Activated T-helper 1 cell treated with Interleukin-2 at 50 U/mL for 16 hours (primary cell): ENCODE data around the gene DMAC2L.

Source experiments
- DNase-seq: peaks from one replicate; pipeline ENCODE4 v3.0.0-alpha.2; 2020; ENCODE audit warnings: low read depth

DMAC2L gene

DNA sequence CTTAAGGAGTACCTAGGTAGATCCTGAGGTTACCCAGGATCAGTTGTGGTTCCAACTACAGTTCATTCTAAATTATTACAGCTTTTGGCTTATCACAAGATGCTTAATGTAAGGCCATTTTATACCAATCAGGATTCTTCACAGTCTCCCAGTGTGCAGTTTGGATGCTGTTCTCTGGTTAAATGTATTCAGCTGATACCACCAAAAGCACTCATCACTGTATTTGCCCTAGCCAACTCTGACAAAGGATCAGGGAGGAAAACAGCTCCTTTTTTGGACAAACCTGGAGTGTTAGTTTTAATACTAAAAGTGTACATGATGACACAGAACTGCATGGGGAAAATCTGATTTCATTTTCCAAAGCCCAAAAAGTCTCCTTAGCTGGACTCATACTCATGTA lies 19.5 kb downstream of the DMAC2L start:
- DNase-seq: no peak

DNA sequence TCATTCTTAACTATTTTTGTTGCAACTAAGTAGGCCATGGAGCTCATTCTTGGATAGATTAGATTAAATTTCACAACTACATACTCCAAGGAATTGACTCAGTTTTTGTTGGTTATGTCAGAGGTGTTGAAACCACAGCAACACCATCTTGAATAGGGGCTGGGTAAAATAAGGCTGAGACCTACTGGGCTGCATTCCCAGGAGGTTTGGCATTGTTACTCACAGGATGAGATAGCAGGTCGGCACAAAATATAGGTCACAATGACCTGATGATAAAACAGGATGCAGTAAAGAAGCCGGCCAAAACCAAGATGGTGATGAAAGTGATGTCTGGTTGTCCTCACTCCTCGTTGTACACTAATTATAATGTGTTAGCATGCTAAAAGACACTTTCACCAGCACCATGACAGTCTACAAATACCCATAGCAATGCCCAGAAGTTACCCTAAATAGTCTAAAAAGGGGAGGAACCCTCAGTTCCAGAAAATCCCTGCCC lies 20.9 kb downstream of the DMAC2L start:
- no peak for DNase-seq

DNA sequence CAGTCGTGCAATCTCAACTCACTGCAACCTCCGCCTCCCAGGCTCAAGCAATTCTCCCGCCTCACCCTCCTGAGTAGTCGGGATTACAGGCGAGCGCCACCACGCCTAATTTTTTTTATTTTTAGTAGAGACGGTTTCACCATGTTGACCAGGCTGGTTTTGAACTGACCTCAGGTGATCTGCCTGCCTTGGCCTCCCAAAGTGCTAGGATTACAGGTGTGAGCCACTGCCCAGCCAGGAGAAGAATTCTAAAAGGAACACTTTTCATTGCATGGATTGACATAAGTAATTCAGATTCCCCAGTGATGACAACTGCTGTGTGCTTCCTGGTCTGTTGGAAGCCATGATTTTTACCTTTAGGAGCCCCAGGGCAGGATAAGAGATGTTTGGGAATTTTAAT lies 22.1 kb downstream of the DMAC2L start:
- no peak for DNase-seq

DNA sequence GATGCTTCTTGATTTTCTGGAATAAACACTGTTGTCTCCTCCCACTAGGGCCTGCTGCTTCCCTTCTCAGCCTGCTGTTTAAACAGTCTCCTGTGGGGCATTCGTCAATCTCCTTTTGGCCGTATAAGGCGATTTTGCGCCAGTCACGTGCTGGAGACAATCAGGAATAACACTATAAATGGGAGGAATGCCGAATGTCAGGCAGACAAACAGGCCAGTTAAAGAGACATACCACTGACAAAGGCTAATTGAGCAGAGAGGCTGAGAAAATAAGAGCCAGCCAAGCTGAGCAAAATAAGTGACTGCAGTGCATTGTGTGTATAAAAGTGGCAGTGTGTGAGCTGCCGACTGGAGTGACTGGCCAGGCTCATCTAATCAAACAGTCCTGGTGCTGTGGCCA lies 23.3 kb downstream of the DMAC2L start:
- DNase-seq: no peak

DNA sequence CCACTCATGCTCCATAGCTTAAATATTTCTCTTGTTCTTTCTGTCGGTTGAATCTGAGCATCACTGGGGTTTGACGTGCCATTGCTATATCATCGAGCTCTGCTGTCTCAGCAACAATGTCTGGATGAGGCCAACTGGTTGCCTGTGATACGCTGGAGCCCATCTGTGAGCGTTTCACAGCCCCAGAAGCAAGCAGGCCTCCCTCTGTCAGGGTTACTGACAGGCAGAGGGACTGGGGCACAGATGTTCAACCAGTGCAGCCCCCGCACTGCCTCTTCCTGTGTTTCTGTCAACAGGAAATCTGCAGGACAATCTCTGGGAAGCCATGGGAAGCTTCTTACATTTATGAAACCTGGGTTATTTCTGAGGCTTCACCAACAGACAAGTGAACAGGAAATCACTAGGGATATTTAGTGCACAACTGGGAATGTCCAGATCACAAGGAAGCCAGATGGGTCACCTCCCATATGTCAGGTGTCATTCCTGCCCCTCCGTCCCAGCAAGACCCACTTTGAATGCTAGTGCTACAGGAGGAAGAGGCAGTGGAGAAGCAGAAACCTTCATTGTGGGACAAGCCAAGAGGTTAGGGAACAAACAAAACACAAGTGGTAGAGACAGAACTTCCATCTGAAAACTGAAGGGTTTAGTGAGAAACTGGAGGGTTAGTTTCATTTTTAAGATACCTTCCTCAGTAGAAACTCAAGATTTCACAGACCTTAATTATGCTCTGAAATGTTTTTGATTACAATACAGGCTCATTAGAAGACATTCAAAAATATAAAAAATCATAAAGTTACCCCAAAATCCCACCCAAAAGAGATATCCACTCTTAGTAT lies 24.1 kb downstream of the DMAC2L start:
- no peak for DNase-seq

DNA sequence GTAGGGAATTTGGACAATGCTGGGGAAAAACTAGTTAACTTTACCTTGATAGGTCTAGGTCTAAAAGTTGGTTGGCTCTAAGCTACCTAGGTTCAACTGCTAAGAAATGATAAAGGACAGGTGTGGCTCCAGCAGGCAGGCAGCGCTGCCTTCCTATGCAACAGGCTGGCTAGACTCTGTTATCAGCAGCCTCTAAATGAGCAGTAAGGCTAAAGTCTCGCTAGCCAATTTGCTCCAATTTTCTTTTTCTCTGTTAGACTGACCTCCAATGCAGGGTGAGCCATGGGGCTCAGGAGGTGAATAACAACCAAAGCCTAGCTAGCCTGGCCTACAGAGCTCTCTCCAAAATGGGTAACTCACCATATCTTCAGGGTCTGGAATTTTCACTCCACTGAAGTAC lies 26.5 kb downstream of the DMAC2L start:
- no peak for DNase-seq

DNA sequence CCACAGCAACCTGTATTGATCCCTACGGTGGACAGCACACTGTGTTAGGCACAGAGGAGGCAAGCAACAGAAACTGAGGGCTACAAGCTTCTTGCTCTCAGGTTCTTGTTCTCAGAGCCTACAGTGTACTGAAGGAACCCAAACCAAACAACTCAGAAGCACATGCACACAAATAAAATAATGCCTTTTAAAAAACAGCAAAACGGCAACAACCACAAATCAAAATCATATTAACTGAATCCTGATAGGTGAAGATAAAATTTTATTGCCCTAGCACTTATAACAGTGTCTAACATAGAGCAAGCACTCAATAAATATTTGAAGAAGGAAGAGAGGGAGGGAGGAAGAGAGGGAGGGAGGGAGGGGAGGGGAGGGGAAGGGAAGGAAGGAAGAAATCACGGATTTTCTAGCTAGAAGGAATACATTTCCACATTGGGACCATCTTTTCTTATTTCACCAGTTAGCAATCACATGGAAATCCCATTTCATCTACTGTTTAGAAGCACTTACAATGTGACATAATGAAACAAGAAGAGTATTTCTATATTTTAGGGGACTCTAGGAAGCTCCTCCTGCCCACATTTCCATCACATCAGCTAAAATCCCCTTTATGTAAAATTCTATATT lies 27.2 kb downstream of the DMAC2L start:
- DNase-seq: no peak

DNA sequence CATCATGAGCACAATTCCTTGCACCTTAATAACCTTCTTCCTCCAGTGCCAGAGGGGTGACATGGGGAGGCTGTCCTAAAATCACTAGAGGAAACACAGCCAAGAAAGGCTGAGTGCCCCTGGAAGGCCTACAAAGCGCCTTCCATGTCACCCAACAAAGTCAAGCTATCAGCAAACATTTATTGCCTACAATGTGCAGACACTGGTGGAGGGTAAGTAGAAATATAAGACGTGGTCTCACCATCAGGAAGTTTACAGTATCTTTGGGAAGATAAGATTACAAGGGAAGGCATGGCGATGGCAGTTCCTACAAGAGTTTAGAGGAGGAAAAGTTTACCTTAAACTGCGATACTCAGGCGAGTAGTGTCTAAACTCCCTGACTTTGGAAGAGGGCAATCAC lies 27.9 kb downstream of the DMAC2L start:
- DNase-seq: no peak

DNA sequence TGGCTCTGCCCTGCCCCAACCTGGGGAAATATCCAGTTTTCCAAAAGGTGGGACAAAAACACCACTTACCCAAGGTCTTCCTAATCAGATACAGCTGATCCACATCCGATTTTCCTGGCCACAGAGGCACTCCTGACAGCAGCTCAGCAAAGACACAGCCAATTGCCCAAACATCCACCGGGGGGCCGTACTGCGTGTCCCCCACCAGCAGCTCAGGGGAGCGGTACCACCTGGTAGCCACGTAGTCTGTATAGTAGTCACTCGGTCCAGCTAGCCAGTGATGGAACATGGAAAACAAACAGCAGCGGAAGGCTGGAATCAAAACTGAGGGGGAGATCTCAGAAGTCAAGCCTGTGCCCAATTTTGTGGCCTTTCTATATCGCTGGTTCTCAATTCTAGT lies 28.8 kb downstream of the DMAC2L start:
- no peak for DNase-seq

DNA sequence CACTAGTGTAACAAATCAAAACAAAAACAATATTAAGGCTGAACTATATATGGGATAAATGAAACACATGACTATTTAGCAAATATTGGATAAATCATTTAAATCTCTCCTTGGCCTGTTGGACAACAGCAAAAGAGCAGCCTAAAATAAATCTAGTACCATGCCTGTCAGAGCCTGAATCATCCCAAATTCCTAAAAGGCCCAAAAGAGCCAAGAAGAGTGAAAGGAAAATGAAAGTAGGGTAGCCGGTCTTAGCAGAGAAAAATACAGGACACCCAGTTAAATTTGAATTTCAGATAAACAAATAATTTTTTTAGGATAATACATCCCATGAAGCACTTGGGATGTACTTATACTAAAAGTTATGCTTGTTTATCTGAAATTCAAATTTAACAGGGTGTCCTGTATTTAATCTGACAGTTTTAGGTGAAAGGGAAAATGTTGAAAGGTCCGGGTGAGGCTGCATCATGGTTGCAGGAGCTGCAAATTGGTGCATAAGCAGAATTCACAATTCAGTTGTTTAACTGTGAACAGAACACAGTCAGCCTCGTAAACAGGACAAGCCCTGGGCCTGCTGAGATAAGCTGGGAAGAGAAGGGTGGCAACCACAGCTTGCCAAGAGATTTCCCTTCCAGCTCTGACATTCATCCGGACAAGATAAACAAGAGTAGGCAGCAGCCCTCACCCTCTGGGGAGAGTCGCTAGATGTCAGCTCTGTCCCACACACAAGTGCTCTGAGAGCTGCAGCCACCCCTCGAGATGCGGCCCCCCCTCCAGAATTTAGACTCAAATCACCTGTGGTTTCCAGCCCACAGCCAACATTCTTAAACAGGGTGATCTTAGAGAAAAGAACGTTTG lies 30.3 kb downstream of the DMAC2L start:
- DNase-seq: no peak

DNA sequence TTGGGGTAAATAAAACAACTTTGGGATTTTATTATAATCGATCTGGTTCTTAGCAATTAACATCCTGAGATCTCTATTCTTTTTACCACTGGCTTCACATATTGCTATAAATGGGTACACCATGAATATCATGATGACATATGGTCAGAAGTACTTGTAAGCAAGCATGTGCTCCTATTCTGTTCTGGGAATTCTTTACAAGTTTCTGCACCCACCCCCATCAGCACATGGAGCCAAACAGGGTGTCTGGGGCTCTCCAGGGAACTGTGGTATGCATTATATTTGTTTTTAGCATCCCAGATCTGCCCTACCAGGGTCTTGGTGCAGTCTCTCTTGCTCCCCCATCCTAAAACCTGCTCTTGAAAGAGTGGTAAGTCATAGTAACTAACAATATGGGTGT lies 31.3 kb downstream of the DMAC2L start:
- no peak for DNase-seq

DNA sequence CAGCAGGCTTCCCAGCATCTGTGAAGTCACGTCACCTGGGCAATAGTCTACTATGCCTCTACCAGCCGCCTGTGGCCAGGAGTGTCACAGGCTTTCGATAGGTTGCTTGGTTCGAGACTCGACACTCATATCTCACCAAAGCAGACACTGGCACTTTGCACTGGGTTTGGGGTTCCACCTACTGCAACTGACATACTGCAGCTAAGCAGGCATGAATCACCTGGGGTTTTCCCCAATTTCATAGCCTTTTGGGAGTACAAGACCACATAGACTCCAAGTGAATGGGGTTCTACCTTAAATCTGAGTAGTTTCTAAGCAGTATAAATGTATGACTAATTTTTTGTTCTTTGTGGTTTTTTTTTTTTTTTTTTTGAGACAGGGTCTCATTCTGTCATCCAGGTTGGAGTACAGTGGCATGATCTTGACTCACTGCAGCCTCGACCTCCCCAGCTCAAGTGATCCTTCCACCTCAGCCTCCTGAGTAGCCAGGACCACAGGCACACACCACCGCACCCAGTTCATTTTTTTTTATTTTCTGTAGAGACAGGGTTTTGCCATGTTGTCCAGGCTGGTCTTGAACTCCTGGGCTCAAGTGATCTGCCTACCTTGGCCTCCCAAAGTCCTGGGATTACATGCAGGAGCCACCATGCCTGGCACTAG lies 32.1 kb downstream of the DMAC2L start:
- DNase-seq: no peak

DNA sequence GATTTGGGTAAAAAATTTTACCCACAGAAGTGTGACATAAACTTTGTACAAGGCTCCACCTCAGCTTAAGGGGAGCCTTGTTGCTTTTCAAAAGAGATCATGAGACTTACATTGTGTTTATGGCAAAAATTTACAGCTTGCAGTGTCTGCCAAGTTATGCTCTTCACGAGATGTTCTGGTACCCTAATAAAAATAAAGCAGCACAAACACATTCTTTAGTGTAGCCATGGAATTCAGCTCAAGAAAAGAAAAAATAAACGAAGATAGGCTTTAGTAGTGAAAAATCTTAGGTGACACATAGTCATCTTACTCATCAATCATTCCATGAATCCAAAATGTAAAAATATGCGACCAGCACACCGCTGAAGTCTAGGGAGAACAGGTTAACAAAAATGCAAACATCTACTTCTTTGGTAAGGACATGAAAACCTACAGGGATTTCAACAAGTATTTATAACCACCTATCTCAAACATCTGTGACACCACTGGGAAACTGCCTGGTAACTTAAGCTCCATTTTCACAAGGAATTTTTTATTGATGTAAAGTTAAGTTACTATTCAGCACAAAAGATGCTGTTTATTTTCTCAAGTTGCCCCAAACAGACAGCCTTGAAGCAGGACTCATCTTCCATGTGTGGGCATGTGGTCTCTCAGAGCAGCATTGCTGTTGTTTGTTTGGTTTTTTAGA lies 32.9 kb downstream of the DMAC2L start:
- no peak for DNase-seq

DNA sequence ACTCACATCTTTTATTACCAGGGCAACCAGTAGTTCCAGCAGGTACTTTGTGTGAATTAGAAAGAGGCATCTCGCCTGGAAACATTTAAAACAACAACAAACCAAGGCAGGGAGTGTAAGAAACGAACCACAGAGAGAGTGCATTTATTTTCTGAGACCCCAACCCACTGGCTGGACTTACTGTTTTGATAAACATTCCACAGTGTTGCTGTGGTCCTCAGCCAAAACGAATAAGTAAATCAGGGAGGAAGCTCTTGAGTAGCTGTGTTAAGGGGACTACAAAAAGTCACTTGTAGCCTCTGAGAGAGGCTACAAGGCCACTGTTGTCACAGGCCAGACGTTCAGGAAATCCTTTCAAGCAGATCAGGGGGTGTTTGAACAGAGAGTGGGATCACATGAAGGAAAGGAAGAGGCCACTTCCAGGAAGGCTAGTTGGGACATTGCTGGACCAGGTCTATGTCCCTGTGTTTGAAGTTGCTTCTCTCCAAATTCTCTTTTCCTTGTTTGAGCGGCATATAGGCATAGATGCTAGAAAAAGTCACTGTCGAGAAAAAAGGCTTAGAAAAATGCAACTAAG lies 33.8 kb downstream of the DMAC2L start:
- no peak for DNase-seq

DNA sequence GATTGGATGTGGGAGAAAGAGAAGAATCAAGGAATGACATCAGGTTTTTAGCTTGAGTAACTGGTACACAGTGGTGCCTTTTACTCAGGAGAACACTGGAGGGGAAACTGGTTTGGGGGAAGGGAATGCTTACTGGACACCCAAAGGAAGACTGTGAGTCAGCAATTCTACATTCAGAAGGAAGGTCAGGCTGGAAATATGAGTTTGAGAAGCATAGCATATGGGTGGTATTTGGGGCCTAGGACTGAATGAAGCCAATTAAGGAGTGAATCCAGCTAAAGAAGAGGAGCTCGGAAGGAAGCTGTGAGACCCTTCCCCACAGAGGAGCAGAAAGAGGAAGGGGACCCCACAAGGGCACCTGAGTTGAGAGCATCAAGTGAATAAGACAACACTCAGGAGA lies 35.4 kb downstream of the DMAC2L start:
- no peak for DNase-seq

DNA sequence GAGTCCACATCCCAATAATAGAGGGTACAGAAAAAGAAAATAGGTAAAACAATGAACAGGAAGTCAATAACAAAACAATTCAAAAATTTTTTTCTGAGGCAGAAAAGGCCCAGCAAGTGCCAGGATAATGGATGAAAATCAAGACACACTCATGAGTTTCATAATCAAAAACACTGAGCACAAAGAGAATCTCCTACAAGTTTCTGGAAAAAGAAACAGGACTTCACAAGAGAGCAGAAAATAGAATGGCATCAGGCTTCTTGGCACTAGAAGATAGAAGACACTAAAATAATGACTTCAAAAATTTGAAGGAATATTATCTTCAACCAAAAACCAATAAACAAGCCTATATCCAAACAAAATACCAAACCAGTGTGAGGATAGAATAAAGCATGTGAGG lies 36.8 kb downstream of the DMAC2L start:
- DNase-seq: no peak

DNA sequence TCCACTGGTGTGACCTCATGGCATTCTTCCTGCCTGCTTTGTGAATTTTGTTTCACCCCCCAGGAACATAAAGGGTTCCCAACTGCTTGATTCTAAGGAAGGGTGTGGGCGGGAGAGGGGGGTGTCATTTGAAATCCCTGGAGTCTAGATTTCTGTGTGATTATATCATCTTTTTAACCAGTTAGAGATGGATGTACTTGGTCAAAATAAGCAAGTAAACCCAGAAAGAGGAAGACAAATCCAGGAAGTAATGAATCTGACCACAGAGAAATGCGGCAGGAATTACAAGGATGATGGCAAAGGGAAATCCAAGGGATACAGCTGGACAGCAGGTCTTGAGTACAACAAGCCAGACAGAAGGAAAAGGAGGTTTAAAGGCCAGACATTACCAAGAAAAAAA lies 38.9 kb downstream of the DMAC2L start:
- no peak for DNase-seq

DNA sequence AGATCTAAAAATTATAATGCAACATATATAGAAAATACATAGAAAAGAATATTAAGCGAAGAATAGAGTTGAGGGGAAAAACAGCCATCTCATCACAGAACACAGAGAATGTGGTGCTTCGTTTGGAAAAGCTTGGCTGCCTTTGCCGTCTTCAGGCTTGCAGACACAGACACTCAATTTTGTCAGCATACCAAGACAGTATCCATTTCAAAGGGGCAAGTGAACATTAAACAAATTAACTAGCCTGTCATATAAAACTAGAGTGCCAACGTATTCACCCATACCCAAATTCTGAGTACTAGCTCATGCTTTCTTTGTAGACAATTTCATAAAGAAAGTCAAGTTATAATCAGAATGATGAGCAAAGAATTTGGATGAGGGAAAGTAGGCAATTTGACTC lies 40.5 kb downstream of the DMAC2L start:
- no peak for DNase-seq

DNA sequence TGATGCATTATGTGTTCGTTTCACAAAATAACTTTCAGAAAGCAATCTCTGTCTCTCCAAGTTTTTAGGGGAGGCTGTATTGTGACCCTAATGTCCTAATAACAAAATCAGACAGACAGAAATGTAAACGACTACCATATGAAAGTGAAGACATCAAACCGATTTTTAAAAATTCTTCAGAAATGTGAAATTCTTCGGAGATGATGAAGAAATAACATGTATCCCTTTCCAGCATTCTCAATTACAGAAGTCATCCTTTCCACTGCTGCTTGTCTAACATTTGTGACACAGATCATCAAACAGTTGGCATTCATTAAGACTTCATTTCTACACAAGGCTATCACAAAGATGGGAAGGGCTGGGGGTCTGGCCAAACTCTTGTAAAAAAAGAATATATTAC lies 41.0 kb downstream of the DMAC2L start:
- no peak for DNase-seq

DNA sequence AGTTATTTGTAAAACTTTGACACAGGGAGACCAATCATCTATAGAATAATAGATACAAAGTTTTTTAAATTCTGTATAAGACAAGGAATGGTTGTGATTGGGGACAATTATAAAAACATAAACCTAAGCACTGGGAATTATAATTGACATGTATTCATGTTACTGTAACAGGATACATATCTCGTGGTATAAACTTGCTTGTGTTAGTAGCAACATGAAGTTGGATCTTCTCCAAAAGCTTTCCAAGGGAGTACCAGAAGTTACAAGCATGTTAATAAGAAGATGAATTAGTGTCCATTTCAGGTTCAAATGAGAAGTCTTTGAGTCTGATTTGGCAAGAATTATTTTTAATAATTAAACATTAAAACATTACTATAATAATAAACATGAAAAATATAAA lies 42.4 kb downstream of the DMAC2L start:
- DNase-seq: no peak

DNA sequence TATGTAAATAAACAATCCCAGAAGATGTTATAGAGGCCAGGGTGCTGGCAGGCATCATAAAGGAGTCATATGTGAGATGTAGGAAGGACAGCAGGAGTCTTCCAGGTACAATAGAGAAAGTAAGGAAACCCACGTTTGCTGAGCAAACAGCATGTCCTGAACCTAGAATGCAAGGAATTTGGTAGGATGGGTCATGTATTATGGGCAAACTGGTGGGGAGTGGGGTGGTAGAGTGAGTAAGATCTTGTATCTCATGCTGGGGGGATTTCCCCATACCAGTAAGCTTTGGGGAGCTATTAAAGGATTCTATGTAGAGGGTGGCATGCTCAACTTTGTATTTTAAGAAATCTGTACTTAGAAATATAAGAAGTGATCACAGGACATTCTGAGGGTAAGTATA lies 43.6 kb downstream of the DMAC2L start:
- no peak for DNase-seq
